ENCODE measurements around the gene GGT7. TPM values are rescaled to one million over a fixed set of nuclear protein-coding genes. Genes with fewer than 3 reads are reported as not detected.

Gene GGT7
- total RNA-seq, 4 donors from 2014 or later = 2.9 to 15.8 (median 10.3) TPM

- TF ChIP-seq CTCF (IDR thresholded peaks at IDR 0.05; ENCODE audit: low read depth) = no peak
Measured at GRCh38 chr20:34880215-34880850, 7.7 kb upstream of the GGT7 start.

- TF ChIP-seq CTCF (IDR thresholded peaks at IDR 0.05; ENCODE audit: low read depth) = no peak
Measured at GRCh38 chr20:34876406-34877282, 4.0 kb upstream of the GGT7 start, which contains the start of gene ACSS2. Gene ACSS2 (plus strand): TSS chr20:34876612. CDS start chr20:34876646, 34 bp downstream.

GRCh38 chr20:34875642-34876405, 3.2 kb upstream of the GGT7 start:
- TF ChIP-seq CTCF (IDR thresholded peaks at IDR 0.05; ENCODE audit: low read depth) = no peak

GRCh38 chr20:34874094-34874654, 1.5 kb upstream of the GGT7 start:
- TF ChIP-seq CTCF (IDR thresholded peaks at IDR 0.05; ENCODE audit: low read depth) = no peak

GRCh38 chr20:34873583-34874093, 982 bp upstream of the GGT7 start:
- TF ChIP-seq CTCF (IDR thresholded peaks at IDR 0.05; ENCODE audit: low read depth) = no peak

GRCh38 chr20:34871966-34872621, 562 bp downstream of the GGT7 start:
- no peak for TF ChIP-seq CTCF (IDR thresholded peaks at IDR 0.05; ENCODE audit: low read depth)
